ENCODE measurements around the gene NDOR1.

The NDOR1 gene

DNA sequence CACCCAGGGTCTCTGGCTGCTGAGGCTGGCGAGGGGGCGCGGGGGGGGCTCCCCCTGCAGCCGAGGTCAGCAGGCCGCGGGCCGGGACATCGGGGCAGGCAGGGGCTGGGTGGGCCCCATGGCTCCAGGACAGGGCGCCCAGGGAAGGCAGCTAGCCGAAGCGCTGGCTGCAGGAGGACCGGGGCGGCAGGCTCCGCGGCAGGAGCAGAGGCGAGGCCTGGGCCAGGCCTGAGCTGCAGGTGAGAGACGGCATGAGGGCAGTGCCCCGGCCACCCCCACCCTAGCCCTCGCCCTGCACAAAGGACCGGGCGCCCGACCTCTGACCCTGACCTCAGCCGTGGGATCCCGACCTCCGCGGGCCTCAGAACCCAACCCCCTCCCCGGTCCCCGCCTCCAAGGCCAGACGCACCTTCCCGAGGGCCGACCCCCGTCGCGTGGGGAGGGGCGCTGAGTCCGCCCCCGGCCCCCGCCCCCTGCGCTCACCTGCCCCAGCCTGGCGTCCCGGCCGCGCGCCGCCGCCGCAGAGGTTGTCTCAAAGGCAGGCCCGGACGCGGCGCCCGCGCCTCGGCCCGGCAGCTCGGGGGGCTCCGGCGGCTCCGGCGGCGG is 16.1 kb downstream of the NDOR1 start:
- TF ChIP-seq, protein P1, sequence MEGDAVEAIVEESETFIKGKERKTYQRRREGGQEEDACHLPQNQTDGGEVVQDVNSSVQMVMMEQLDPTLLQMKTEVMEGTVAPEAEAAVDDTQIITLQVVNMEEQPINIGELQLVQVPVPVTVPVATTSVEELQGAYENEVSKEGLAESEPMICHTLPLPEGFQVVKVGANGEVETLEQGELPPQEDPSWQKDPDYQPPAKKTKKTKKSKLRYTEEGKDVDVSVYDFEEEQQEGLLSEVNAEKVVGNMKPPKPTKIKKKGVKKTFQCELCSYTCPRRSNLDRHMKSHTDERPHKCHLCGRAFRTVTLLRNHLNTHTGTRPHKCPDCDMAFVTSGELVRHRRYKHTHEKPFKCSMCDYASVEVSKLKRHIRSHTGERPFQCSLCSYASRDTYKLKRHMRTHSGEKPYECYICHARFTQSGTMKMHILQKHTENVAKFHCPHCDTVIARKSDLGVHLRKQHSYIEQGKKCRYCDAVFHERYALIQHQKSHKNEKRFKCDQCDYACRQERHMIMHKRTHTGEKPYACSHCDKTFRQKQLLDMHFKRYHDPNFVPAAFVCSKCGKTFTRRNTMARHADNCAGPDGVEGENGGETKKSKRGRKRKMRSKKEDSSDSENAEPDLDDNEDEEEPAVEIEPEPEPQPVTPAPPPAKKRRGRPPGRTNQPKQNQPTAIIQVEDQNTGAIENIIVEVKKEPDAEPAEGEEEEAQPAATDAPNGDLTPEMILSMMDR (IDR thresholded peaks at IDR 0.05; ENCODE audit: borderline replicate concordance, insufficient read depth, low read depth, low read length) = no peak
- peak overlapping the region; percentile 38 for H3K4me3 ChIP-seq (ENCODE audit: low read depth, low read length)

GRCh38 chr9:137222190-137223077 is 16.9 kb downstream of the NDOR1 start, which contains the start of gene RNF208:
TSS of gene RNF208 (minus strand) at chr9:137222240. CDS start at chr9:137221212, 1,028 bp downstream.
- TF ChIP-seq, protein P1 (IDR thresholded peaks at IDR 0.05; ENCODE audit: borderline replicate concordance, insufficient read depth, low read depth, low read length) = no peak
- H3K4me3 ChIP-seq (ENCODE audit: low read depth, low read length) = peak within 1 kb of the TSS; percentile 40

- peak overlapping the region; percentile 70 for H3K4me3 ChIP-seq (ENCODE audit: low read depth, low read length)
- TF ChIP-seq, protein P1 (IDR thresholded peaks at IDR 0.05; ENCODE audit: borderline replicate concordance, insufficient read depth, low read depth, low read length) = no peak
Observed at GRCh38 chr9:137223078-137223970, 17.8 kb downstream of the NDOR1 start.

DNA sequence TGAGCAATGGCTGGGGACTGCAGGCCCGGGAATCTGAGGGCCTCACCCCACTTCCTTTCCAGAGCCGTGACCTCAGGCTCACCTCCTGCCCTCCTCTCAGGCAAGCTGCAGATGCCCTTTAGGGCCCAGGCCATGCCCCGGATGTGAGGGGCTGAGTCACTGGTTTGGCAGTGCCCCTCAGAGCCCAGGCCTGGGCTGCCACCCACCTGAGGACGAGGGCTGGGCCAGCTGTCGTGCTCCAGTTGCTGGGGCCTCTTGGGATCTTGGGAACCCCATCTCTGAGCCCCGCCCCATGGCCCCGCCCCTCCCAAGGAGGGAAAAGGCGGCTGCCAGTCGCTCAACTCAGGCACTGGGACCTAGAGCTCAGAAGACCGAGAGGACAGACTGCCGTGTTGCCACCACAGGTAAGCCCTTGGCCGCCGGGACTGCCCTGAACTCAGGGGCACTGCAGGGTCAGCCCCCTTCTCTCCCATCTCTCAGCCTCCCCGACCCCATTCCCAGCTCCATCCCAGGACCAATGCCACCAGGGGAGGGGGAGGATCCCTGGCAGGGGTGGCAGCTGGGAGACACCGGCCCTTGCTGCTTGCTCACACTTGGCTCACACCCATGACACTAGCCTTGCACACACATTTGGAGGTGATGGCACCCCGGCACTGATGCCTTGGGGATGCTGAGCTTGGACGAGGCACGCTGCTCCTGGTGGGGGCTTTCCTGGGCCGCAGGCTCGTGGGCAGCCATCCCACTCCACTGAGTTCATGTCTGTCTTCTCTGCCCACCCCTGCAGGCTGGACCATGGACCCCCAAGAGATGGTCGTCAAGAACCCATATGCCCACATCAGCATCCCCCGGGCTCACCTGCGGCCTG is 19.6 kb downstream of the NDOR1 start, which contains the start of gene CYSRT1:
Gene CYSRT1 (plus strand): TSS at position 345 of the 865 bp plus-strand sequence. CDS start 448 bp downstream, at position 793.
- H3K4me3 ChIP-seq (ENCODE audit: low read depth, low read length) = peak within 1 kb of the TSS; percentile 70
- TF ChIP-seq, protein P1 (IDR thresholded peaks at IDR 0.05; ENCODE audit: borderline replicate concordance, insufficient read depth, low read depth, low read length) = no peak

DNA sequence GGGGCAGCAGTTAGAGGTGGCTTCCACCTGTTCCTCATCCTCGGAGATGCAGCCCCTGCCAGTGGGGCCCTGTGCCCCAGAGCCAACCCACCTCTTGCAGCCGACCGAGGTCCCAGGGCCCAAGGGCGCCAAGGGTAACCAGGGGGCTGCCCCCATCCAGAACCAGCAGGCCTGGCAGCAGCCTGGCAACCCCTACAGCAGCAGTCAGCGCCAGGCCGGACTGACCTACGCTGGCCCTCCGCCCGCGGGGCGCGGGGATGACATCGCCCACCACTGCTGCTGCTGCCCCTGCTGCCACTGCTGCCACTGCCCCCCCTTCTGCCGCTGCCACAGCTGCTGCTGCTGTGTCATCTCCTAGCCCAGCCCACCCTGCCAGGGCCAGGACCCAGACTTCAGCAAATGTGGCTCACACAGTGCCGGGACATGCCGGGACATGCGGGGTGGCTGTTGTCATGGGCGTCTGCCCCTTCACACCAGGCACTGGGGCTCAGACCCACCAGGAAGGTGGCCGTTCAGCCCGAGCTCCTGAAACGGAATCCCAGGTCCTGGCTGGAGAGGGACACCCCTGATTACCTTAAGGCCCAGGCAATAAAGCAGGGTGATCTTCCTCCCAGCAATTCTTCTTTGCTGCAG is 20.3 kb downstream of the NDOR1 start:
- H3K4me3 ChIP-seq (ENCODE audit: low read depth, low read length) = no peak overlapping the region

More for the DNA sequence above, 20.3 kb downstream of the NDOR1 start:
- TF ChIP-seq, protein P1 (IDR thresholded peaks at IDR 0.05; ENCODE audit: borderline replicate concordance, insufficient read depth, low read depth, low read length) = no peak
